ENCODE measurements around the gene NDRG3.
A peak's percentile ranks its signal among the peaks of the same experiment; 100 is the strongest.
"Not testable (repeated sequence)": the region's sequence is repeated elsewhere in the genome, so short reads cannot be mapped to it uniquely, and the experiment has no call there.

The NDRG3 gene

DNA sequence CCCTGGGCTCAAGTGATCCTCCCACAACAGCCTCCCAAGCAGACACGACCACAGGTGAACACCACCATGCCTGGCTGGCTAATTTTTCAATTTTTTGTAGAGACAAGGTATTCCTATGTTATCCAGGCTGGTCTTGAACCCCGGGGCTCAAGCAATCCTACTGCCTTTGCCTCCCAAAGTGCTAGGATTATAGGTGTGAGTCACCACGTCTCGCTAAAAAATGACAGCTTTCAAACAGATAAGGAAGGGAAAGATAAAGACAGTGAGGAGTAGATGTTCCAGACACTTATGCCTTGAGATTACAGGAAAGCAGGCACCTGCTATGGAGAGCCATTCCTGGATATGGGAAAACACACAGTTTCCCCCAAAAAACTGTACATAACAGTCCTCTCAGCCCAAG lies 58.9 kb downstream of the NDRG3 start:
- no peak for DNase-seq

DNA sequence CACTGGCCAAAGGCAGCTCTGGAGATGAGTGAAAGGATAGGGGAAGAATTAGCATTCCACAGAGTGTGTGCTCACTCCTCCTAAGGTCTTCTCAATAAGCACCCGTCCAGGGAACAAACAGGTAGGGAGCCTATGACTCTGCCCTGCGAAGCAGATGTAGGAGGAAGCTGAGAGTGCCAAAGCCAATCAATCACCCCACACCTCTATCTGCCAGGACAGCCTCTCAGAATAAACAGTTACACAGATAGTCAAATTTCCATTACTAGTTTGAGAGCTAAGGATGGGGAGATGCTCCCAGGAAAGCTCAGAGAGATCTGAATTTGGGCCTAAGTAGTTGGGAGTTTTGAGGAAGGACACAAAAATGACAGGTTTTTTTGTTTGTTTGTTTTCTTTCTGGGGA lies 59.4 kb downstream of the NDRG3 start:
- DNase-seq: no peak

DNA sequence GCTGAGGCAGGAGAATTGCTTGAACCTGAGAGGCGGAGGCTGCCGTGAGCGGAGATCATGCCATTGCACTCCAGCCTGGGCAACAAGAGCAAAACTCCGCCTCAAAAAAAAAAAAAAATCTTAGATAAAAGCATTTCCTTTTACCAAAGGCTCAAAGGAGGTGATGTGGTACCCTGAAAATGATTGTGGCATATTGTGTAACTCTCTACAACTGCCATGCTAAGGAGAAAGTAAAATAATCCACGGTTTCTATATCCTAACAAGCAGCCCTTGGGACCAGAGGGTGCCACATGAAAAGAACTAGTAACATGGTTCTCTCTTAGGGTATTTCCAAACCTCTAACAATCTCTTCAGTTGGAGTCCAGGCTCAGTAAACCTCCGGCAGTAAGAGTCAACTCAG lies 61.1 kb downstream of the NDRG3 start:
- DNase-seq: no peak

DNA sequence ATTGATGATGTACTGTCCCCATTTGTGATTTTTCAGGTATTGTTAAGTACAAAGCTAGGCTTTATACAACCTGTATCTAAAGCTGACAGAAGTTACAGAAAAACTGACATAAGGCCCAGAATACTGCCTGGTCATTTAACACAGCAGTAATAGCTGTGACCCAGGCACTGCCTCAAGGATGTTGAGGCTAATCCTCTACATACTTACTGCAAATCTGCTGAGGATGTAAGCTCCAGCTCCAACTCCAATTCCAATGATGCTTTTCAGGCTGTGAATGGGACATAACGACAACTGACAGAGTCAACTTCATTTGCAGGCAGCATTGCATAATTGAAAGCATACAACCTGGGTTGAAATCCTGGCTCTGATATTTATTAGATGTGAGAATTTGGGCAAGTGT lies 63.6 kb downstream of the NDRG3 start:
- no peak for DNase-seq

DNA sequence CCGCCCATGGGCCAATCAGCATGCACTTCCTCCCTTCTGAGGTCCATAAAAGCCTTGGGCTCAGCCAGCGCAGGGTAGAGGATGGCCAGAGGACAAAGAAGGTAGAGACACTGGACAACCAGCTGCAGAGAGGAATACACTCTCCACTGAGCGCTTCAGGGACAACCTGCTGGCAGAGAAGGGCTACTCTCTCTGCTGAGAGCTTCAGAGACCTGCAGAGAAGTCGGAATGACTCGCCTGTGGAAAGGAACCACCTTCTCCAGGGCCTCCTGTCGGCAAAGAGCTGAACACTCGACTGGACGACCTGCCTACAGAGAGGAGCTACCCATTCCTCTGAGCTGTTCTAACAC lies 68.5 kb downstream of the NDRG3 start:
- no peak for DNase-seq

DNA sequence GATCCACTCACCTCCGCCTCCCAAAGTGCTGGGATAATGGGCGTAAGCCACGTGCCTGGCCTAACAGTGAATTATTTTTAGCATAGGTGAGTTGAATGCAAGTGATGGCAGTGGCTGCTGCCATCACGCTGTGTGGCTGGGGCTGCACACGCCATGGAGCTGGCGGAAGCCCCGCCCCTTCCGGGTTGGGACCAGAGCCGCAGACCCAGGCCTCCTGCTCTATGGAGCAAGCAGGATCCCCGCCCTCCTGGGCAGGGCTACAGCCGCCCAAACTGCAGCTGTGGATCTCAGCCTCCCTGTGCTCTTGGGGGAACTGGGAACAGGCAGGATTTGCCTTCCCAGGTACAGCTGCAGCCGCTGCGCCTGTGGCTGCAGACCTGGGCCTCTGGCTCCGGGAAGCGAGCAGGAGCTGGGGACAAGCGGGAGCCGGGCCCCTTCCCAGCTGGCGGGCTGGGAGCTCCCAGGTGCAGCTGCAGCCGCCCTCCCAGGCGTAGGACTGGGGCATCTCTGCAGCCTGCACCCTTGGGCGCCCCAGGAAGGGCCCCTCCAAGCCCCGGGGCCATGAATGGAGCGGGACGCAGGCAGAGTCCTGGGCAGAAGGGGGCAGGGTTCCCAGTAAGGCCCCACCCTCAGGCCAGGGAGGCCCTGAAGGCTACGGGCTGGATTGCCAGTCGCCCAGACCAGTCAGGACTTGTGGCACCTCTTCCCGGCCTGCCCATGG lies 69.0 kb downstream of the NDRG3 start:
- no peak for DNase-seq

DNA sequence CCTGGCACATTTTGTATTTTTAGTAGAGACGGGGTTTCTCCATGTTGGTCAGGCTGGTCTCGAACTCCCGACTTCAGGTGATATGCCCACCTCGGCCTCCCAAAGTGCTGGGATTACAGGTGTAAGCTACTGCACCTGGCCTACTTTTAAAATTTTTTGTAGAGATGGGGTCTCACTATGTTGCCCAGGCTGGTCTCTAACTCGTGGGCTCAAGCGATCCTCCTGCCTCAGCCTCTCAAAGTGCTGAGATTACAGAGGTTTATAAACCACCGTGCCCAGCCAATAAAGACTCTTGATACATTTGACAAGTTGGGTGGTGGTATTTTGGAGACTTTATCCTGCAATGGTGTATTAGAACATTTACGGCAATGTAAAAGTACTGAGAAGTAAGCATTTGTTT lies 70.3 kb downstream of the NDRG3 start:
- DNase-seq: not testable (repeated sequence)

DNA sequence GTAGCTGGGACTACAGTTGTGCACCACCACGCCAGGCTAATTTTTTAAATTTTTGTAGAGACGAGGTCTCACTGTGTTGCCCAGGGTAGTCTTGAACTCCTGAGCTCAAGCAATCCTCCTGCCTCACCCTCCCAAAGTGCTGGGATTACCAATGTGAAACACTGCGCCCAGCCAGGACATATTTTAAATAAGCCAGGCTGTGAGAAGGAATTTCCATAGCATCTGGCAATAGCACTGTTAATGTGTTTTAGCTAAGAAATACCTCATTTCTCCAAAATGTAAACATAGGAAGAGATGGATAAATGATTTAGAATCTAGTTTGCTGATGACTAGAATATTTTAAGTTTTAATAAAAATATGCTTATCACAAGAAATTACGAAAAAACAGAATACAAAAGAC lies 72.9 kb downstream of the NDRG3 start:
- DNase-seq: no peak

DNA sequence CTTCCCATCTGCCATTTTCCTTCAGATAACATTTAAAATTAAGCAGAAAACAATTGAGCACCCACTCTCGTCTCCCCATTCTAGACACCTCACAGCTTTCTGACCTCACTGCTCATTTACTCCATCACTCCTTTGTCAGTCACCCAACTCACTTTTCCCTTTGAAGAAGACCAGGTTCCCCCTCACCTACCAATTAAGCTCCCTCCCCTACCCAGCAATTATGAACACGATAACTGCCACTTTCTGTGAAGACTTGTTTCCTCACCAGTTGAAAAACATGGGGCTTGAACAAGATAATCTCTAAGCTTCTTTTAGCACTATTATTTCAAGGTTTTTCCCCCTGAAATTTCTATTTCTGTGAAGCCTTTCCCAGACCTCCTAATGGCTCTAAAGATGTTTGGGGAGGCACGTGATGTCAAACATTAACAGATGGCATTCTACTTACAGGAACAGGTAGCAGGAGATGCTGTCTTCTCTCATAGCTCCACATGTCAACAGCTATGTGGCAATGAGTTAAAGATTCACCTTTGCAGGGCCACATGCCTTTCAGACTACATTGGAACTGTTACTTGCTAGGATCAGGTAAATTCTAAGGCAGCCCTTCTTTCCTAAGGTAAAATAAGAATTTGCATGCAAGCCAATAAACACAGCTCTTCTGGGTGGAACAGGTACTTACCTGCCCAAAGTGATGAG lies 75.1 kb downstream of the NDRG3 start:
- DNase-seq: no peak

DNA sequence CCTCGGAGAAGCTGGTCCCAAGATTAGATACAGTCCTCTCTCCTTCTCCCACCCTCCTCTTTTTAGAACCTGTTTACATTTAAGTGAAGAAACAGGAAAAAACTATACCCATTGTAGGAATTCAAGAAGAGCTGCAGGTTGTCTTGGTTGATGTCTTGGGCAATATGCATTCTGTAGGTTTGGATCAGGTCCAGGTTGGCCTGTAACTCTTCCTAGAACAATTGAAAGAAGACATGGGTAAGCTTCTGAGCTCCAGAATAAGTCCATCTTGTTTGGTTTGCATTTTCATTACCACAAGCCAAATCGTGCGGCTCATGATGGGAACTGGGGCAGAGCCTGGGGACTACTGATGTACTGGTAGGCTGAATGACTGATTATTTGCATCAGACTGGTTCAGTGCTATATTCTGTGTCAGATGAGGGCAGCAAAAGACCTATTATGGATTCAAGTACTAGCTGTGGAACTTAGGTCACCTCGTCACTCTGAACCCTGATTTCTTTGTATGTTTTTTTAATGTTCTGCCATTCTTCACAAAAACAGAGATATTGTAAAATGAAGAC lies 79.6 kb downstream of the NDRG3 start:
- peak; percentile 16 for DNase-seq

DNA sequence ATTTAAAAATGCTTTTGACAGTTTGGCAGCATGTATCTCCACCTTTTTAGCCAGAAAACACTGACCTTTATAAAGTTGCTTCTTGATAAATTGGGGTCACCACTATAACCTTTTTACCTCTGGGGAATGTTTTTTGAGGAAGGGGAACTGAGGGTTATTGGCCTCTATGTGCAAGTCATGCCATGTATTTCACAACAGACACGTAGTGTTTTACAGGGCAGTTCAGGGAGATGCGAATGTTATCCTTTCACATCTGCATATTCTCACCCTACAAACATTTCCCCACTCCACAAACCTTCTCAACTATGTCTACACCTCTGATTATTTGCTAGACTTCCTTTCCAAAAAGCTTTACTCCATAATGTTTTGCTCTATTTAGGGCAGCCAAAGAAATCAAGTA lies 82.9 kb downstream of the NDRG3 start:
- DNase-seq: no peak

DNA sequence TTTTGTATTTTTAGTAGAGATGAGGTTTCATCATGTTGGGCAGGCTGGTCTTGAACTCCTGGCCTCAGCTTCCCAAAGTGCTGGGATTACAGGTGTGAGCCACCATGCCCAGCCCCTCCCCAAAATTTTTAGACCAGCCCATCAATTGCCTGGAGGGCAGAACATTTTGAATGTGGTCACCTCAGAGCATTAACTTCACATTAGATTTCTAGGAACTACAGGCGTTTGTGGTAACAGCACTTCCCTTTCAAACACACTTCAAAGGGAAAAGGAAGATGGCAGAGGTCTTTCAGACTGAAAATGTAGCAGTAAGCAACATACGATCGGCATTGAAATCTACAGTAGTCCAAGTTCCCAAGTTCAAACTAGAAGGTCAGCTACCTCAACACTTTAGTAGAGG lies 87.6 kb downstream of the NDRG3 start:
- DNase-seq: no peak

DNA sequence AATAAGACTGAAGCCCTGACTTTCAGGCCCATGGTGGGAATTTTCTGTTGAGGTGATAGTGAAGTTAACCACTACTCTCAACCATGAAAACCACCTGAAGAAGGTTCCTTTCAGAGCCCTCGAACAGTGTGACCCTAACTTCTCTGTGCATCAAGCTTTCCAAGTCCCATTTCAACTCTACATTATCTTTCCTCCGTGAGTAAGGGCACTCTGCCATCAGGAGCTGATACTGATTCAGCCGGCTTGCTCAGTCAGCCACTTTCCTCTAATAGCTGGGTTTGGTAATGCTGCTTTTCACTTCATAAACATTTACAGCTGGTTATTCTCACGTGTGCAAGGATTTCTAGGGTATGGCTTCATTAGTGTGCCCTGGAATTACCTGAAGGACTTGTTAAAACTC lies 89.2 kb downstream of the NDRG3 start:
- DNase-seq: no peak

DNA sequence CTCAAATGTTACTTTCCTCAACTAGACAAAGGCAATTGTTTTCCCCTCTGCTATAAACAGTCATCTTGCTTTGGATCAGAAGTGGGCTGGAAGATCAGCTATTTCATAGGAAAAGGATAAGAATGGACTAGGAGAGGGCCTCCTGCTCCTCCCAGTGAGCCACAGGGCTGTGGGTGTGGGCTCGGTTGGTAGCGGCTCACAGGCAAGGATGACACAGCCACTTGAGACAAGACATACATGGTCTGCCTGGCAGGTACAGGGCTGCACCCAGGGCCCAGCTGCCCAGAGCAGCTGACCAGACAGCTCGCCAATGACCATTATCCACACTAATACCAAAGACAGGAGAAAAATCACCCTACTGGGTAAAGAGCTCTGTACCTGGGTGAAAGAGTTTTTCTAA lies 90.9 kb downstream of the NDRG3 start:
- no peak for DNase-seq

DNA sequence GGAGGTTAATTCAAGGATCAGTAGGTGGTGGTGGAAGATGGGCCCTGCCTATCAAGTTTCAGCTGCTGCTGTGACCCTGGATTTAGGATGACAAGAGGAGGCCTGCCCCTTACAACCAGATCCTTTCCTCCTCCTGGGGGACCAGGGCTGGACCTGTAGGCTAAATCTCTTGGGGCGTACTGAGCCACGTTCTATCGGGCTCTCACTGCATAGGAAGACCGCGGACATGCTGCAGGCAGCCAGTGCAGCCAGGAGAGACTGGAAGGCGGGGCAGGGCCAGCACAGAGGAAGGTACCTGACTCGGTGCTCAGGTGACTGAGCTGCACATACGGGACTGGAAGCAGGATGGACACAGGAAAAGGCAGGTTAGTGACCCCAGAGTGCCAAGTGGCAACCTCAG lies 91.4 kb downstream of the NDRG3 start:
- no peak for DNase-seq

DNA sequence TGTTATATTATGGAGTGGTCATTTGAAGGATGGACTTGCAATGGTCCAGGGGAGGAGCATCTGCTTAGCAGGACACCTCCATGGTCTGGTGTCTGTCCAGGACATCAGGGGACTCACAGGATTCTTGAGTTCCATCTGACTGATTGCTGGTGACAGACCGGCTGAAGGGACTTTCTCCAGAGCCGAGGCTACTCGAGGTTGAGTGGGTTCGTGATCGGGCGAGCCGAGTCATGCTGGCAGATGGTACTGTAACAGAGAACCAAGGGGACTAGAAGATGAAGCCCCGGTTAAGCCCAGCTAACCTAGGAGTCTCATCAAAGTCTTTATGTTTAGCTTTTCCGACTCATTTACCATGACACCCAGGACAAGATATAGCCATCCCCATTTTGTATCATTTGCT lies 92.4 kb downstream of the NDRG3 start:
- no peak for DNase-seq

DNA sequence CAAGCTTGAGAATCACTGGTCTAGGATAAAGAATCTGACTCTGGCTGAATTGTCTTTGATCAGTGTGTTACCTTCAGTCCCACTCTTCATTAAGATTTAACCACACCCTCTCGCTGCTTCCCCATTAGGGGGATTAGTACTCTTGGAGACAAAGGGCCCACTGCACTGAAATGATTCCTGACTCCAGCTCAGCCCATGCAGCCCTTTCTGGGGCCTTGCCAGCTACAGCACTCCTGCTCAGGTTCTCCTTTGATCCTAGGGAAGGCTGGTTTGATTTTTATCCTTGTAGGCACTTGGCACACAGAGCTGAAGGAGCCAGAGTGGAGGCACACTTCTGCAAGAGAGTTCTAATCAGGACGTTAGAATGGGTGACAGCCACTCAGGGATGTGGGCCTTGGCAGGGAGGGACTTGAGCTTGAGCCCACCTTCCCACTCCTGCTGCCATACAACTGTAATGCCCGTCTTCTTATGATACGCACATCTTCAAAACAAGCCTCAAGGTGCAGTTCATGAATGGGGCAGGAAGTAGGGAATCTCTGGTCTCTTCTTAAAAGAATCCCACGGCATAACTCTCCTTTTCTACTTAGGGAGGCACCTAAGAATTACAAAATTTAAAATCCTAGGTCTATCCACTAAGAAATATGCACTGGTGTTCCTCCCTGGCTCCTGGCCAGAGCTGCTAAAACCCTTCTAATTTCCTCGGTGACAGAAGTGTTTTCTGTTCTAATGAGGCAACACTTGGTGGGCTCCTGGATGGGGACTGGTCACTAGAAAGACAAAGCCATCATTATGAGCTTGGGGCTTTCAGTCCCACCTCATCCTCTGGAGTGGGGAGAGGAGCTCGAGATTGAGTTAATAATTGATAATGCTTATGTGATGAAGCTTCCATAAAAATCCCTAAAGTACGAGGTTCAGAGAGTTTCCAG lies 98.4 kb downstream of the NDRG3 start:
- no peak for DNase-seq

DNA sequence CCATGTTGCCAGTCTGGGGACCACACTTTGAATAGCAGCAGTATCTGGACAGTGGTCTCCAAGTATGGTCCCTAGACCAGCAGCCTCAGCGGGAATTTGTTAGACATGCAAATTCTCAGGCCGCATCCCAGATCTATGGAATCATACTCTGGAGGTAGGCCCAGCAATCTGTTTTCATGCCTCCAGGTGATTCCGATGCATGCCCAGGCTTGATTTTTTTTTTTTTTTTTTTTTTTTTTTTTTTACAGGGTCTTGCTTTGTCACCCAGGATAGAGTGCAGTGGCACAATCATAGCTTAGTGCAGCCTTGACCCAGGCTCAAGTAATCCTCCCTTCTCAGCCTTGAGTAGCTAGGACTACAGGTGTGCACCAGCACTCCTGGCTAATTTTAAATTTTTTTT lies 99.2 kb downstream of the NDRG3 start:
- no peak for DNase-seq

DNA sequence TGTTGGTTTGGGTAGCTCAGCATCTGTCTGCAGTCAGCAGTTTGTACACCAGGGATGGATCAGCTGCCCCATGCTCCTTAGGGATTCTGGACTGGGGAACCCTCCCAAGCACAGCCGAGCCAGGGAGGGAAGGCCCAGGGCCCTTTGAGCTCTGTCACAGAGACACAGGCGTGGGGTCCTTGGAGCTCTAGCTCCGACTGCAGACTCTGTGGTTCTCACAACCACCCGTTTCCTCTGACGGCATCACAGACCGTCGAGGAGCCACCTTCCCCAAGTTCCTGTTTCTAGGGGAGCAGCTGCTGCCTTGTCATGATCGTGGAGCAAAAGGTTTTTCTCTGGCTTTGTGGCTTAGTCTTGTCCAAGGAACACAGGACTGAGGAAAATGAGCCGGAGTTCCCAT lies 99.9 kb downstream of the NDRG3 start, which contains the start of gene SLA2:
SLA2 (minus strand) TSS at position 199 of the 400 bp plus-strand sequence. CDS start 4,861 bp downstream, outside the sequence.
- DNase-seq: no peak

DNA sequence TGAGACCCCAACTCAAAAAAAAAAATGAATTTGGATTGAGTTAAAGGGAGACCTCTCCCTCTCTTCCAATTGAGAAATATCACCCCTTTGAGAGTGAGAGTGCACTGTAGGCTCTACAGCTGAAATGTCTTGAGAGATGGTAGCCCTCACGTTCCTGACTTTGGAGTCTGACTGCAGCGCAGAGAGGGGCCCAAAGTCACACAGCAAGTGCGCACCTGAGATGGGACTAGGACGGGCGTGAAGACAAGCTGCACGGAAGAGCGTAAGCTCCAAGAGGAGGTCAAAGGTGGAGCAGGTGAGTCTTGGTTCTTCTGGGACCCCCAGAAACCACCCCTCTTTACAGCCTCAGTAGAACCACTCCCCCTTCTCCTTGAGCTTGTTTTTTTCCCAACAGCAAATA lies 100.5 kb downstream of the NDRG3 start:
- no peak for DNase-seq

DNA sequence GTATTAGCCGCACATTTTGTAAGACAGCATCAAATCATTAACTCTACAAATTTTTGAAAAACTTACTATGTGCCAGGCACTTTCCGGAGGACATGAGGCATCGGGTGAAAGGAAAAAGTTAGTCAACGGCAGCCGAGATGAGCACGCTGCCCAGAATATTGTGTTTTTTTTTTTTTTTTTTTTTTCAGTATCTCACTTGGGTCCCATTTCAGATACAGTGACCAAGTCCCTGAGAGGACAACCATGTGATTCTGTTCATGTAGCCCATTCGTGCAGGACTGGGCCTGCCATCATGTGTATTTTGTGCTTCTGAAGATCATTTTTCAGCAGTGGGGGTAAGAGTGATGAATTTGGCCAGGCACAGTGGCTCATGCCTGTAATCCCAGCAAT lies 101.2 kb downstream of the NDRG3 start:
- DNase-seq: no peak

DNA sequence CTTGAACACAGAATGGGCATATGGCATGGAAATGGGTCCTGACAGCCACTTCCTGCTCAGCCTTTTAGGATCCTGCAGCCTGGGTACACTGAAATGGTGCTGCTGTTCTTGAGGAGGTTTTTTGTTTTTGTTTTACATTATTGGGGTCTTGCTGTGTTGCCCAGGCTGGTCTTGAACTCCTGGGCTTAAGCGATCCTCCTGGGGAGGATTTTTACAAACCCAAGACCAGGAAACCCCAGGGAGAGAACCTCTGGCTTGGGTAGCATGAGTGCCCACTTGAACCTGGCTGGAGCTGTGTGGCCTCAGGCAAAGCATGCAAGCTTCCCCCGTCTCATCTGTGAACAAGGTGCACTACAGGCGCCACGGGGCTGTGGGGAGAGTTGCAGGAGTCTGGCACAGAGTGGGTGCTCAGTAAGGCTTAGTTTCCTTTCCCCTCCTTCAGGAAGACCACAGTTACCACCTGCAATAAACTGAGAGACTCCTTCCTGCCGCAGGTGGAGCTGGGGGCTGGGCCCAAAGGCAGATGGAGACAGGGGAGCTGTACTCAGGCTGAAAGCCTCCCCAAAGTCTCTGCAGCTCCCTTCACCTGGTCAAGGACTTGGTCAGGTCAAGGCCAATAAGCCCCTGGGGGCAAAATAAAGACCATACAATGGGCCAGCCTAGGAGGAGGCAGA lies 101.7 kb downstream of the NDRG3 start:
- no peak for DNase-seq

DNA sequence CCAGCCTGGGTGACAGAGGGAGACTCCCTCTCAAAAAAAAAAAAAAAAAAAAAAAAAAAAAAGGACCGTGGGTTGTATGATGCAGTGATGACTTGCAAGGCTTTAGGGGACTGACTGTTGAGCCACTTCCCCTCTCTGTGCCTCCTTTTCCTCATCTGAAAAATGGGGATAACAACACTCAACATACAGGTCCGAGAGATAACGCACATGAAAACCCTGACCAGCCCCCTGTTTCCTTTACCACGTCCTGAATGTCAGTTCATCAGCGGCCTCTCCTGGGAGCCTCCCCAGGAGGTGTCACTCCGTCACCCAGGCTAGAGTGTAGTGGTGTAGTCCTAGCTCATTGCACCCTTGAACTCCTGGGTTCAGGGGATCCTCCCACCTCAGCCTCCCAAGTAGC lies 103.8 kb downstream of the NDRG3 start:
- DNase-seq: no peak

Data from fibroblast of skin of abdomen (primary cell).